NOMO-1 (cell line): ENCODE data around the gene ZFYVE1.
"Not testable (repeated sequence)": the region's sequence is repeated elsewhere in the genome, so short reads cannot be mapped to it uniquely, and the experiment has no call there.

Experiments
- DNase-seq, 2 experiments: peaks; one replicate each; lab custom pipeline; 2025; ENCODE audit not compliant: unreplicated experiment in 2 of 2; lab: John Stamatoyannopoulos, UW

The ZFYVE1 gene, protein sequence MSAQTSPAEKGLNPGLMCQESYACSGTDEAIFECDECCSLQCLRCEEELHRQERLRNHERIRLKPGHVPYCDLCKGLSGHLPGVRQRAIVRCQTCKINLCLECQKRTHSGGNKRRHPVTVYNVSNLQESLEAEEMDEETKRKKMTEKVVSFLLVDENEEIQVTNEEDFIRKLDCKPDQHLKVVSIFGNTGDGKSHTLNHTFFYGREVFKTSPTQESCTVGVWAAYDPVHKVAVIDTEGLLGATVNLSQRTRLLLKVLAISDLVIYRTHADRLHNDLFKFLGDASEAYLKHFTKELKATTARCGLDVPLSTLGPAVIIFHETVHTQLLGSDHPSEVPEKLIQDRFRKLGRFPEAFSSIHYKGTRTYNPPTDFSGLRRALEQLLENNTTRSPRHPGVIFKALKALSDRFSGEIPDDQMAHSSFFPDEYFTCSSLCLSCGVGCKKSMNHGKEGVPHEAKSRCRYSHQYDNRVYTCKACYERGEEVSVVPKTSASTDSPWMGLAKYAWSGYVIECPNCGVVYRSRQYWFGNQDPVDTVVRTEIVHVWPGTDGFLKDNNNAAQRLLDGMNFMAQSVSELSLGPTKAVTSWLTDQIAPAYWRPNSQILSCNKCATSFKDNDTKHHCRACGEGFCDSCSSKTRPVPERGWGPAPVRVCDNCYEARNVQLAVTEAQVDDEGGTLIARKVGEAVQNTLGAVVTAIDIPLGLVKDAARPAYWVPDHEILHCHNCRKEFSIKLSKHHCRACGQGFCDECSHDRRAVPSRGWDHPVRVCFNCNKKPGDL

DNA sequence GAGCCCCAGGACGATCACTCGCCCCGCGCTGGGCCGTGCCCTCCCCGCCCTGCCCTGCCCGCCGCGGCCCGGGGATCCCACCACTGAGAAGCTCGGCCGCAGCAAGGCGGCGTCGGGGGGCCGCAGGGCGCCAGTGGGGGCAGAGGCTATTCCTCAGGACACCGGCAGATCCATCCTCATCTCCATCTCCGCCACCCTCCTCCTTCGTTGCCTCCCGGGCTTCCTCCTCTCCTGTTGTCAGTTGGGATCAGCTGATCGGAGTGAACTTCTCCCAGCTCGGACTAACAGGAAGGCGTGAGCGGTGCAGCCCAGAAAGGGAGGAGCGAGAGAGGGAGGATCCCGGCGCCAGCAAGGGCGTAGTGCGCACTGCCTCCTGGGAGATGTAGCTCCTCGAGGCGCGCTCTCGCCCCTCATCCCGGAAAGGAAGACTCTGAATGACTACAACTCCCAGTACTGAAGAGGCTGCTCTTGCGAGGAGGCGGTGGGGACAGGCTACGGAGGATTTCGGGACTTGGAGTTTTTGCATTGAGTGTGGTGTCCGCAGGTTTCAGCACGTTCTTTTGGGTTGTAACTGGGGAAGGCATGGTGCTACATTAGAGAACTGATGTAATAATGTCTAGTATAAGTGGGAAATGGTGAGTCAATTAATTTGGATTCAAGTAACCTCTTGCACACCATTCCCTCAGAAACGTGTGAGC, at the start of gene ZFYVE1:
ZFYVE1 (minus strand) TSS at position 262 of the 698 bp plus-strand sequence. CDS start 2,598 bp downstream, outside the sequence.
- peak; percentile 97 to 99 for DNase-seq

GRCh38 chr14:73069585-73069984, 42.7 kb upstream of the ZFYVE1 start:
- DNase-seq, result no peak

DNA sequence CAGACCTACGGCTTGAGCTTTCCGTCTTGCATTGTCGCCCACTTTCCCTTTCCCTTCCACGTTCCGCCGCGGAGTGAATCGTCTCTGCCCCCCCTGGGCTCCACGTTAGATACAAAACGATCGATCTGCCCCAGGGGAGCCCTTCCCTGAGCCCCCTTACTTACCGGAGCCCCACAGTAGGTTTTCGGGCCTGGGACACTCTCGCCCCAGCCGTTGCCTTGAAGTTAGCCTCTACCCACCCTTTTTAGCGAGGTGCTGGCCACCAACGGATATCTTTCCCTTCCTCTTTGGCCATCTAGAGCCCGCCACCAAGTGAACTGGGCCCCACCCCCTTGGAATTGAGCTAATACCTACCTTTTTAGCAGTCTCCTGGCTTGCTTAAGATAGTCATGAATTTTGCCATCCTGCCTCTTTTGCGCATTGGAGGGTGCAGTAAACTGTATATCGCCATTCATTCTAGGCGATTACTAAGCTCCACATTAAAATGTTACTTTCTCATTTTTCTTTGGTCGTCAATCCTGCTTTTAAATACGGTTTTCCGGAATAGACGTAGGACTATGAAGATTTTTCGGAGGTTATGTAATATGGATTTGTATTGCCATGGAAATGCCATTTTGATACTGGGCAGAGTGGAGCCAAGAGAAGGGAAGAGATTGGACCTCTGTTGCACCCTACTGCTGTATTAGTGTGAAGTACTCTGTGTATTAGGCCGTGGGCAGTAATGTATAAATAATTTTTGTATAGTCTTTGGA, 32.2 kb upstream of the ZFYVE1 start:
- DNase-seq, result peak; percentile 50 to 62

DNA sequence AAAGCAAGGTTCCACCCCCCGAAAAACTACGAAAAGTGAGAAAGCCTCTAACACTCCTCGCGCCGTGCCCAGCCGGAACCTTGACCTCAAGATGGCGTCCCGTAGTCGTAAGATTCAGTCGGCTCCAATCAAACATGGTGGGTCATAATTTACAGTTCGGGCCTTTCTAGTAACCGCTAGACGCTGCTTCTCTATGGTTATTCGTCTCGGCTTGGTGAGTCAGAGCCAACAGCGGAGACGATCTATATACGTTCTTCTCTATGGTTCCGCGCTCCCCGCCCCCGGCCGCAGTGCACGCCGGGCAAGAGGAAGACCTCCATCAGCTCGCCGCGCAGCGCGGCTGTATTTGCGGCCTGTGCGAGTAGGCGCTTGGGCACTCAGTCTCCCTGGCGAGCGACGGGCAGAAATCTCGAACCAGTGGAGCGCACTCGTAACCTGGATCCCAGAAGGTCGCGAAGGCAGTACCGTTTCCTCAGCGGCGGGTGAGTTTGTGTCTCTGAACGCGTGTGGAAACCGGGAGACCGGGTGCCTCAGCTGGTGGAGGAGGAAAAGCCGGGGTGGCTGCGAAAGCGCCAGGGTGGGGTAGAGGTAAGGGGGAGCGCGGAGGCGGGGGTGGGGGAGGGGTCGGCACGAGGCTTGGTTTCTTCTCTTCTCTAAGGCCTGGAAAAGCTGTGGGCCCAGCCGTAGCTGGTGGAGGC, 31.5 kb upstream of the ZFYVE1 start, which contains the start of gene RBM25:
RBM25 (plus strand) TSS at position 311 of the 698 bp plus-strand sequence. CDS start 13,108 bp downstream, outside the sequence.
- DNase-seq, result peak; percentile 96 to 99

DNA sequence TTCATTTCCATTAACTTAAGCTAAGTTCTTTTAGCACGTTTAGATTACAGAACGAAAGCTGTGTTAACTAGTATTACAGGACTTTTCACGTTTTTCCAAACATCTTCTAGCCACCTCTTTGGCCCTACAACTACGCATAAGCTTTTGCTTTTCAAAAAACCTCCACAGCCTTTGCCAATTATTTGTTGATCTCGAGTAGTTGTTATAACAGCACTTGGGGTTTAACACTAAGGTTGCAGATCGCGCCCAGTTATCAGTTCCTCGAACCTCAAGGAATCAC, 31.0 kb upstream of the ZFYVE1 start:
- no peak for DNase-seq

DNA sequence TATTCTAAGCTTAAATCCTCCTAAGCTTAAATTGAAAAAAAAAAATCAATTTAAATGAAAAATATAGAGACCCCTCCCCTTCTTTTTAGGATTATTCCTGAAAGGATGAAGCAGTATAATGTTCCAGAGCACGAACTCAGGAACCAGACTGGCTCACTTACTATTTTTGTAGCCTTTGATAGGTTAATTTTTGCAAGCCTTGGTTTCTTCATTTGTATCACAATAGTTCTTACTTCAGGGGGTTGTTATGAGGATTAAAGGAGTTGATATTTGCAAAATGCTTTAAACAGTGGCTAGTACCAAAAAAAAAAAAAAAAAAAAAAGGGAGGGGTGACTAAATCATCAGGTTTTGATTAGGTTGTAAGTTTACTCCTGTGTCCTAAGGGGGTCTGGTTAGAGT, 28.3 kb upstream of the ZFYVE1 start:
- DNase-seq, result no peak

- no peak for DNase-seq
Observed at GRCh38 chr14:73049428-73049827, 22.5 kb upstream of the ZFYVE1 start.

DNA sequence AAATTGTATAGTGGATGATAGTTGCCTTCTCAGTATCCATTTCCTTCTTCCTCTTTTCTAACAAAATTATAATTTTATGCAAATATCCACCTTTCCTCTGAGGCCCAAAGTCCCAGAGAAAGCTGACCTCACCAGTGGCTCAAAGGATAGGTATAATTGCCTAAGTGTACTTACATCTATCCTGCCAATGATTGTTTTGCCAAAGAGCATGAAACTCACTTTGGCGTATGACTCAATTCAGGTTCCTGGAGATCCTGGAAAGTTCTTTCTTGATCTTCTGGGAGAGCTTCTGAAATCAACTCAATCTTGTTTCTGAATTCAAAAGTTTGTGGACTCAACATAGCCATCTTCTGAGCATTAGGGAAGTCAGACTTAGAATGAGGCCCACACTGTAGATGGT, 20.9 kb upstream of the ZFYVE1 start:
- DNase-seq, result no peak

DNA sequence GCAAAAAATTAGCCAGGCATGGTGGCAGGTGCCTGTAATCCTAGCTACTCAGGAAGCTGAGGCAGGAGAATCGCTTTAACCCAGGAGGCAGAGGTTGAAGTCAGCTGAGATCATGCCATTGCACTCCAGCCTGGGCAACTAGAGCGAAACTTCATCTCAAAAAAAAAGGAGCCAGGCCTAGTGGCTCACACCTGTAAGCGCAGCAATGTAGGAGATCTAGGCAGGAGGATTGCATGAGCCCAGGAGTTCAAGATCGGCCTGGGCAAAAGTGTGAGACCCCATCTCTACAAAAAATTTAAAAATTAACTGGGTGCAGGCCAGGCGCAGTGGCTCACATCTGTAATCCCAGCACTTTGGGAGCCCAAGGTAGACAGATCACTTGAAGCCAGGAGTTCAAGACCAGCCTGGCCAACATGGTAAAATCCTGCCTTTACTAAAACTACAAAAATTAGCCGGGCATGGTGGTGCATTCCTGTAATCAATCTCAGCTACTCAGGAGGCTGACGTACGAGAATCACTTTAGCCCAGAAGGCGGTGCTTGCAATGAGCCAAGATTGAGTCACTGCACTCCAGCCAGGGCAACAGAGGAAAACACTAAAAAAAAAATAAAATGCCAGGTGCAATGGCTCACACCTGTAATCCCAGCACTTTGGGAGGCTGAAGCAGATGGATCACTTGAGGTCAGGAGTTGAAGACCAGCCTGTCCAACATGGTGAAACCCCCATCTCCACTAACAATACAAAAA, 10.0 kb upstream of the ZFYVE1 start:
- not testable (repeated sequence) for DNase-seq

DNA sequence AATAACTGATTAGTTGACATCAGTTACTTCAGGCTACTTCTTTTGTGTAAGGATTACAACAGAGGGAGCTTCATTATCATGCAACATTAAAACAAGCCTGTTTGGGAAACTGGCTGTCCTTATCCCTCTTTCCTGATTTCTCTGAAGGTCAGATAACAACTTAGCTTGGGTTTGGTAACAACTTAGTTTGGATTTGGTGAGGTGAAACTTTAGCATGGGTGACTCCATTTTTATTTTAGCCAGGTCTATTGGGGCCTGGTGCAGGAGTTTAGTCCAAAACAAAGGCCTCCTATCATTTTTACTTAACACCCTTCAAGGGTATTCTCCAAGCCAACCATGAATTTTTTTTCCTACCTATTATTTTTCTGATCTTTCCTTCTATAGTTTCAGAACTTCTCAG, 1.1 kb upstream of the ZFYVE1 start:
- no peak for DNase-seq

GRCh38 chr14:73027546-73027945, 640 bp upstream of the ZFYVE1 start:
- no peak for DNase-seq

DNA sequence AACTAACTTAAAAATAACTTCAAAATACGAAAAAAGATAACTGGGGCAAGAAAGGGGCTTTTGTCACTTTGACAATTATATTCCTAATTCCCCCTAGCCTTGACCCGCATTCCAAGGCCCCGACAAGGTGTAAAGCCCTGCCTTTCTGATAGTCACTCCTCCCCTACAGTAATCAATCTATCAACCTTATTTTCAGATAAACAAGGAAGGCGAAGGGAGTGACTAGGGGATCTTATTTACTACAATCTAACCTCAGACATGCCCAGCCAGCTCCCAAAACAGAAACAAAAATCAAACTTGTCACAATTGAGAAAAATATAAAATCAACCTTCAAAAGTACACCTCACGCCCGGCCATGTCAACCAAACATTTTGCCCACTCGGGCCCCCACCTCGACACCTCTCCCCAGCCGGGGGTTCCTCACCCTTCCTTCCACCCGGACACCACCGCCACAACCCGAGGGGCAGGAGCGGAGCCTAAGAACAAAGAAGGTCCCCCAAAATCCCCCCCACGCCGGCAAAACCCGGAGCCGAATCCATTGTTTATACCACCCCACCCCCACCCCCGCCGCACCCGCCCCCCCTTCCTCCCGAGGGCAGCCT, 562 bp downstream of the ZFYVE1 start:
- DNase-seq, result no peak

- no peak for DNase-seq
Observed at GRCh38 chr14:73025544-73025943, 1.4 kb downstream of the ZFYVE1 start.

GRCh38 chr14:73022051-73022450, 4.9 kb downstream of the ZFYVE1 start:
- DNase-seq, result no peak

GRCh38 chr14:73016011-73016410, 10.9 kb downstream of the ZFYVE1 start:
- not testable (repeated sequence) for DNase-seq

DNA sequence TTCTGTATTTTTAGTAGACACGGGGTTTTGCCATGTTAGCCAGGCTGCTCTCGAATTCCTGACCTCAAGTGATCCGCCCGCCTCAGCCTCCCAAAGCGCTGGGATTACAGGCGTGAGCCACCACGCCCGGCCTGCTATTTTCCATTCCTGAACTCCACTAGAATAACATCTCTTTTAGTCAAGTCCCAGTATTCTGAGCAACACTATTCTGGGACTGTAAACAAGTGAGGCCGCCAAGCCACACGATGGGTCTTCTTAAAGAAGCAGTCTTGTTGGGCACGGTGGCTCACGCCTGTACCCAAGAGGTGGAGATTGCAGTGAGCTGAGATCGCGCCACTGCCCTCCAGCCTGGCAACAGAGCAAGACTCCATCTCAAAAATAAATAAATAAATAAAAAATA, 11.4 kb downstream of the ZFYVE1 start:
- not testable (repeated sequence) for DNase-seq

DNA sequence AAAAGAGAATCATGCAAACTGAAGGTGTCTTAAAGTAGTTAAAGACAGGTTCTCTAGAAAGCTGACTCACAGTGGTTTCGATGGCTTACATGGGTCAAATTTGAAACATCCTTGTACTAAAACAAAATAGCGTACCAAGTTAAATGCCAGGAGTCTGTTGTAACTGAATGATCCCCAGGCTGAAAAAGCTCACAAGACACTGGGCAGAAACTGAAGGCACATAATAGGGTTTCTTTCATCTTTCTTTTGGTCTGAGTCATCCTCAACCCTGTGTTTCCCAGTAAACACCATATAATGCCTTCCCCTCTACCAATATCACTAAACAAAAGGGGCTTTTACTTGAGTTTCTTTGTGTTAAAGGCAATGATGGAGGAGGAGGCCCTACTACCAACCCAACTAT, 12.8 kb downstream of the ZFYVE1 start:
- no peak for DNase-seq

- DNase-seq, result not testable (repeated sequence)
Observed at GRCh38 chr14:73011189-73011588, 15.7 kb downstream of the ZFYVE1 start.

GRCh38 chr14:73008501-73008900, 18.4 kb downstream of the ZFYVE1 start:
- no peak for DNase-seq
